ENCODE measurements around the gene TSPAN9.

Gene TSPAN9

GRCh38 chr12:3134126-3134525, 56.9 kb downstream of the TSPAN9 start:
- no peaks in the 10 kb centered on the region for H3F3A ChIP-seq (ENCODE audit: control insufficient read depth, insufficient read depth)
- no peaks in the 10 kb centered on the region for H3K9me3 ChIP-seq (ENCODE audit: control insufficient read depth, insufficient read depth, low read length)
- H3K36me3 ChIP-seq (ENCODE audit: control insufficient read depth, low read length): no peaks in the 10 kb centered on the region
- no peak overlapping the region for H3K27ac ChIP-seq (ENCODE audit: low read depth, low read length)
- H3K4me2 ChIP-seq (ENCODE audit: low read length): no peak overlapping the region
- no peak overlapping the region for H3K4me3 ChIP-seq (ENCODE audit: low read length)
- H3K27me3 ChIP-seq (ENCODE audit: control insufficient read depth, low read length): peaks cover 3% of the 10 kb centered on the region; the same call in 1 of the 2 replicates
- TF ChIP-seq CTCF (IDR thresholded peaks at IDR 0.05; ENCODE audit: low read depth, low read length, poor library complexity, severe bottlenecking): no peak
- no peak for TF ChIP-seq EZH2phosphoT487 (IDR thresholded peaks at IDR 0.05; ENCODE audit: borderline replicate concordance, low read length)
- peaks cover 11% of the 10 kb centered on the region for H3K4me1 ChIP-seq (ENCODE audit: control insufficient read depth, low read length)
- no peaks in the 10 kb centered on the region for H3K9me2 ChIP-seq (replicated peaks; ENCODE audit: control insufficient read depth, low read length)
- no peaks in the 10 kb centered on the region for H3K79me2 ChIP-seq (ENCODE audit: control insufficient read depth, low read length)
- H4K20me1 ChIP-seq (ENCODE audit: control insufficient read depth, insufficient read depth, low read depth, low read length): no peaks in the 10 kb centered on the region

- Histone ChIP-seq H3K27me3 (ENCODE audit: control insufficient read depth, low read length) (peaks cover 3% of the 10 kb centered on the region; the same call in 1 of the 2 replicates), H4K20me1 (ENCODE audit: control insufficient read depth, insufficient read depth, low read depth, low read length) (no peaks in the 10 kb centered on the region), H3K36me3 (ENCODE audit: control insufficient read depth, low read length) (no peaks in the 10 kb centered on the region), H3K27ac (ENCODE audit: low read depth, low read length) (no peak overlapping the region), H3K9me3 (ENCODE audit: control insufficient read depth, insufficient read depth, low read length) (no peaks in the 10 kb centered on the region), H3K4me3 (ENCODE audit: low read length) (no peak overlapping the region), H3K79me2 (ENCODE audit: control insufficient read depth, low read length) (no peaks in the 10 kb centered on the region), H3K4me1 (ENCODE audit: control insufficient read depth, low read length) (peaks cover 6% of the 10 kb centered on the region; the same call in 1 of the 2 replicates), H3K9me2 (replicated peaks; ENCODE audit: control insufficient read depth, low read length) (no peaks in the 10 kb centered on the region), H3K4me2 (ENCODE audit: low read length) (no peak overlapping the region), H3F3A (ENCODE audit: control insufficient read depth, insufficient read depth) (no peaks in the 10 kb centered on the region)
- TF ChIP-seq CTCF (IDR thresholded peaks at IDR 0.05; ENCODE audit: low read depth, low read length, poor library complexity, severe bottlenecking): no peak
- TF ChIP-seq EZH2phosphoT487 (IDR thresholded peaks at IDR 0.05; ENCODE audit: borderline replicate concordance, low read length): no peak
Measured at GRCh38 chr12:3134526-3135135, 57.5 kb downstream of the TSPAN9 start.

- Histone ChIP-seq H3K36me3 (ENCODE audit: control insufficient read depth, low read length) (no peaks in the 10 kb centered on the region), H4K20me1 (ENCODE audit: control insufficient read depth, insufficient read depth, low read depth, low read length) (no peaks in the 10 kb centered on the region), H3K4me1 (ENCODE audit: control insufficient read depth, low read length) (no peaks in the 10 kb centered on the region), H3K27me3 (ENCODE audit: control insufficient read depth, low read length) (no peaks in the 10 kb centered on the region), H3K9me2 (replicated peaks; ENCODE audit: control insufficient read depth, low read length) (no peaks in the 10 kb centered on the region), H3K79me2 (ENCODE audit: control insufficient read depth, low read length) (no peaks in the 10 kb centered on the region), H3K27ac (ENCODE audit: low read depth, low read length) (no peak overlapping the region), H3K4me3 (ENCODE audit: low read length) (no peak overlapping the region), H3K4me2 (ENCODE audit: low read length) (no peak overlapping the region), H3K9me3 (ENCODE audit: control insufficient read depth, insufficient read depth, low read length) (no peaks in the 10 kb centered on the region), H3F3A (ENCODE audit: control insufficient read depth, insufficient read depth) (no peaks in the 10 kb centered on the region)
- TF ChIP-seq EZH2phosphoT487 (IDR thresholded peaks at IDR 0.05; ENCODE audit: borderline replicate concordance, low read length) (no peak), CTCF (IDR thresholded peaks at IDR 0.05; ENCODE audit: low read depth, low read length, poor library complexity, severe bottlenecking) (peak; percentile 80)
Measured at GRCh38 chr12:3135522-3136461, 58.6 kb downstream of the TSPAN9 start.

Measured in DOHH2 (cell line).